Upper lobe of right lung (tissue), 1 donor: ENCODE measurements around the gene PDZK1IP1. TPM values are rescaled to one million over a fixed set of nuclear protein-coding genes. Genes with fewer than 3 reads are reported as not detected.

ENCODE experiments used
- ATAC-seq: fragments of 200-7000 bp; cut with Tn5 transposase; one replicate; pipeline ENCODE4 v1.9.1; 2020; ENCODE audit warnings: mild to moderate bottlenecking, moderate library complexity
- DNase-seq: peaks from one replicate; pipeline ENCODE4 v3.0.0-alpha.2; 2020
- H3K27ac ChIP-seq: fragments of 200-600 bp; one replicate; pipeline ENCODE4 v1.8.0; 2022
- H3K27me3 ChIP-seq: fragments of 200-600 bp; one replicate; pipeline ENCODE4 v1.8.0; 2022; ENCODE audit warnings: mild to moderate bottlenecking
- H3K36me3 ChIP-seq: fragments of 200-600 bp; one replicate; pipeline ENCODE4 v1.8.0; 2022
- H3K4me1 ChIP-seq: fragments of 200-600 bp; one replicate; pipeline ENCODE4 v1.8.0; 2022
- H3K4me3 ChIP-seq: fragments of 200-600 bp; one replicate; pipeline ENCODE4 v1.8.0; 2022; ENCODE audit warnings: mild to moderate bottlenecking
- H3K9me3 ChIP-seq: fragments of 200-600 bp; one replicate; pipeline ENCODE4 v1.8.0; 2022
- CTCF ChIP-seq: fragments of 200-600 bp; IDR thresholded peaks from one replicate; pipeline ENCODE4 v1.8.0; 2022; ENCODE audit warnings: antibody characterized with exemption
- intact Hi-C: fragments of 100-400 bp; cut with DNase I; formaldehyde crosslinking; loops from one replicate; pipeline ENCODE4 v1.11.0; 2022
- total RNA-seq: library from RNA; stranded (reverse); fragmentation: NEBNext Ultra II Directional; extraction: Animal tissue kit (Norgen Biotek cat#: 25700); gene quantifications from one replicate; pipeline ENCODE4 v1.2.1, GENCODE V29; 2021
- donor health status: DM: no; HTN: yes; CAD: no; lungs with severe emphysema.

PDZK1IP1 gene
- total RNA-seq, 1 donor from 2014 or later: 41.2 TPM

DNA sequence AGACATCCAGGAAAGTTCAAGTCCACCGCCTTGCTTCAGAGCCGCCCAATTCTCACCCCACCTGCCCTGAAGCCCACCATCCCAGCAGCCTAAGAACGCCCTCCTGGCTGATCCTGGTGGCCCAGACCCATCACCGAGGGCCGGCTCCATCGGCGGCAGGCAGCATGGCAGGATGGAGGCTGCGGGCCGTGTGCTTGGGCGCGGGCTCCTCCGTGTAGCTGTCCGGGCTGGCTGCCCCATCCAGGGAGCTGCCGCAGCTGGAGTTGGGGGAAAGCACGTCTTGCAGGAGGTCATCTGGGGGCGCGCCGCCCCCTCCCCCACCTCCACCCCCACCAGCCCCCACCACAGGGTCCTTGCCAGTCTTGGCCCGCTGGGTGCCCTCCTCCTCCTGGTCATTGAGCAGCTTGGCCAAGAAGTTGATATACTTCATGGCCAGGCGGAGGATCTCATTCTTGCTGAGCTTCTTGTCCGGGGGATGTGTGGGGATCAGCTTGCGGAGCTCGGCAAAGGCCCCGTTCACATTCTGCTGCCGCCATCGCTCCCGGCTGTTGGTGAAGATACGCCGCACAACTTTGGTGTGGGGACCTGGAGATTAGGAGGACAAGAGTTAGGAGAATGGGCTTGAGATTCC lies 29.9 kb upstream of the PDZK1IP1 start:
- intact Hi-C loops: no loop called here
- H3K36me3 ChIP-seq: no peaks in the 10 kb centered on the region
- H3K27me3 ChIP-seq: peaks cover 16% of the 10 kb centered on the region
- H3K27ac ChIP-seq: no peak overlapping the region
- H3K4me1 ChIP-seq: no peaks in the 10 kb centered on the region
- DNase-seq (no peak), ATAC-seq (no peak)
- no peak overlapping the region for H3K4me3 ChIP-seq
- TF ChIP-seq CTCF: no peak
- H3K9me3 ChIP-seq: no peaks in the 10 kb centered on the region

DNA sequence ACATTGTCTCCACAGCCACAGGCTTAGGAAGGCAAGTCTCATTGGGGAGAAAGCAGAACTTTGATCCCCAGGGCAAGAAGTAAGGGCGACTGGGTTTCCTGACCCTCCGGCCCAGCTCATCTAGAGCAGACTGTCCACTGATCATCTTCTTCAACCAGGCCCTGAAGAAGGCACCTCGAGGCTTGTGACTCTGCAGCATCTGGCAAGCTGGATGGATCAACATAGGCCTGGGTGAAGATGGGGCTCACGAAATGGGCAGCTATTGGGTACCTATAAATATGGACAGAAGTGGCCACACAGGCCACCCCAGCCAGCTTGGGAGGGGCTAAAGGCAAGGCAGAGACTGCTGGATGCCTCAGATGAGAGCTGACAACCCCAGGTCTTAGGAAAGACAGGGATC lies 29.2 kb upstream of the PDZK1IP1 start:
- intact Hi-C loops: no loop called here
- Histone ChIP-seq H3K4me3 (no peak overlapping the region), H3K9me3 (no peaks in the 10 kb centered on the region)

DNA sequence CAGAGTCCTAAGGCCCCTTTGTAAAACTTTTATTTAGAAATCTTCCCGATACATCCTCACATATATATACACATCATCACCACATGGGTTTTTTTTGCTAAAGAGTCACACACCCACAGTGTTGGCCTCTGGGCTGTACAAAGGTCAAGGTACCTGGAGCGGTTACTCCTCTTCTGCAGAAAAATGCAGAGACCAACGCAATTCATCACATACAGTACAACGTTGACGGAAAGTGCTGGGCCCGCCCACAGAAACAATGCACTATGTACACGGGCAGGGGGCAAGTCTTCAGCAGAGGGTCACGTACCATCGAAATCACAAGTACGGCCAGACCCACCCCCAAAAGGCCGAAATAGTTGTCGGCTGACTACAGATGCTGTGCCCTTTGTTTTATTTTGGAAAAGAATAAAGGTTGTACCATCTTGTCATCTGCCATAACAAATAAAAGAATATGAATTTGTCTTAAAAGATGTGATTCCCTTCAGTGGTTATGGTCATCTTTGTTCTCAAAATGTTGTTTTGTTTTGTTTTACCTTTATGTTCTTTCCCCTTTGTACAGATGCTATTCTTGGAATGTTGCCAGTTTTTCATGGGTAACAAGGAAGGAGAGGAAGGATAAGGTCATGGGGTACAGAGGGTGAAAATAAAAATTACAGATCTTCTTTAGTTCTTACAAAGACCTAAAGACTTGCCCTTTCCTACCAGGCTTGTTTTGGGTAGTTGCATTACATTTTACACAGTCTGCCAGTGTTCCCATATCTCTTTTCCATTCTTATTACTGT lies 26.6 kb upstream of the PDZK1IP1 start:
- ATAC-seq (no peak), DNase-seq (no peak)
- Histone ChIP-seq H3K36me3 (no peaks in the 10 kb centered on the region), H3K4me1 (peaks cover 3% of the 10 kb centered on the region), H3K27me3 (no peaks in the 10 kb centered on the region), H3K9me3 (no peaks in the 10 kb centered on the region), H3K4me3 (no peak overlapping the region), H3K27ac (no peak overlapping the region)
- intact Hi-C loops: no loop called here
- TF ChIP-seq CTCF: no peak

More for the DNA sequence above, 29.2 kb upstream of the PDZK1IP1 start:
- TF ChIP-seq CTCF: no peak
- Histone ChIP-seq H3K27me3 (peaks cover 10% of the 10 kb centered on the region), H3K27ac (no peak overlapping the region), H3K4me1 (no peaks in the 10 kb centered on the region), H3K36me3 (no peaks in the 10 kb centered on the region)
- DNase-seq: no peak
- ATAC-seq: no peak

DNA sequence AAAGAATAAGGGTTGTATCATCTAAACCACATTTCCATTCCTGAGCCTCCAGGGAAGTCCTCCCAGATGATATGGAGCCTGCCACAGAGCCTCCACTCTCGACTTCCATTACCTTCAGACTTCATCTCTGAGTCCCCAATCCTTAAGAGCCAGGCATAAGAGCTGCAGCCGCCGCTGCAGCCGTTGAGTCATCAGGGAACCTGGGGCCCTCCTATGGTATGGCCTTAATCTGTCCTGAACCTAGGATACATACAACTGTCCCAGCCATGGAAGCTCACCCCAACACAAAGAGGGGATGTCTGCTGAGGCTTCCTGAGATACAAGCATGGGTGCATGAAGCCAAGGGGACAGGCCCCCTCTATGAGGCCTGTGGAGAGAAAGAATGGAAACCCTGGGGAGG lies 25.9 kb upstream of the PDZK1IP1 start:
- Histone ChIP-seq H3K27ac (no peak overlapping the region), H3K9me3 (no peaks in the 10 kb centered on the region), H3K4me3 (no peak overlapping the region), H3K36me3 (no peaks in the 10 kb centered on the region), H3K27me3 (no peaks in the 10 kb centered on the region), H3K4me1 (peaks cover 9% of the 10 kb centered on the region)
- DNase-seq (no peak), ATAC-seq (no peak)
- intact Hi-C loops: no loop called here
- no peak for TF ChIP-seq CTCF

DNA sequence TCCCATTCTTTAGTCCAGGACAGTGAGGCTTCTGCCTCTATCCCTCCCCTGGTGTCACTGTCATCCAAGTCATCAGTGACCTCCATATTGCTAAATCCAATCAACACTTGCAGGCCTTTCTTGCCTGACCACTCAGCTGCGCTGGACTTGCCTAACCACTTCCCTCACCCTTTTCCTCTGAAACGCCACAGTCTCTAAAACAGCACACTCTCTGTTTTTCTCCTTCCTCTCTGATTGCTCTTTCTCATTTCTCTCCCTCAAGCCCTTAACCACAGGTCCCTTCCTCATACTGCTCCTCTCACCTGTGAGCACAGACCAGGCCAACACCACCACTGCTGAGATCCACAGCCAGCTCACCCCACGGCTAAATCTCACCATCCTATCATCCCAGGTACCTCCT lies 24.7 kb upstream of the PDZK1IP1 start:
- DNase-seq: no peak
- no peak overlapping the region for H3K27ac ChIP-seq
- no peaks in the 10 kb centered on the region for H3K36me3 ChIP-seq
- intact Hi-C loops: no loop called here
- no peaks in the 10 kb centered on the region for H3K9me3 ChIP-seq
- TF ChIP-seq CTCF: no peak
- no peaks in the 10 kb centered on the region for H3K27me3 ChIP-seq
- H3K4me1 ChIP-seq: peaks cover 9% of the 10 kb centered on the region
- no peak overlapping the region for H3K4me3 ChIP-seq
- no peak for ATAC-seq
